Right forelimb (tissue), 1 donor: ENCODE data around the gene SEC16A.
A peak's percentile ranks its signal among the peaks of the same experiment; 100 is the strongest.
"Not testable (repeated sequence)": the region's sequence is repeated elsewhere in the genome, so short reads cannot be mapped to it uniquely, and the experiment has no call there.

Experiments
- DNase-seq: peaks from one replicate; pipeline ENCODE4 v3.0.0-alpha.2; 2018

SEC16A gene

DNA sequence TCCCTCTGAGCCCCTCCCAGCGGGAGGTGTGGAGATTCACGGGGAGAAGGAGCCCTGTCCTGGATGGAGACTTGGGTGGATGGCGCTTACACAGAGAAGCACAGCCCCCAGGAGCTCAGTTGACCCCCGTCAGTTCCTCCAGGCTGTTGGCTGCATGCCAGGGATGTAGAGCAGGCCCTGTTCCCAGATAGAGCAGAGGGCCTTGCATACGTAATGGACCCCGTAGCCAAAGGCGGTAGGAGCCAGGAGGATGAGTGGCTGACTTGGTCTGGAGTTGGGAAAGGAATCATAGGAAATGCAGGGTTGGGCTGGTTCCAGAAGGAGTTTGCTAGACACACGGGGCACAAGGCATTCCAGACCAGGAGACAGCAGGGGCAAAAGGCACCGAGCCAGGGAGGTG, 69.9 kb downstream of the SEC16A start:
- no peak for DNase-seq

DNA sequence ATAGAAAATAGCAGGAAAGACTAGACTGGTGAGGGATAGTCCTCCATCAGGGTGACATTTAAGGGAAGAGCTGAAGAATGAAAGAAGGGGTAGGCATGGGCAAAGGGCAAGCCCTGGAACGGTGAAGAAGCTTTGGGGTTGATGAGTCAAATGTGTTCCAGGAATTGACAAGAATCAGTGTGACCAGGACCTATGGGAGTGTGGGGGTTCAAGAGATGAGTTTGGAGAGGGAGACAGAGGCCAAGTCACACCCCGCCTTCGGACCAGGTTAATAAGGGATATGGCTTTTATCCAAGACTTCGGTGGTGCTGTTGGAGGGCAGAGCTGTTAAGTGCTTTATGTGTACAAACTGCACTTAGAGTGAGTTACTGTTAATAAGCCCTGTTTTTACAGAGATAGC, 71.5 kb downstream of the SEC16A start:
- DNase-seq = no peak

DNA sequence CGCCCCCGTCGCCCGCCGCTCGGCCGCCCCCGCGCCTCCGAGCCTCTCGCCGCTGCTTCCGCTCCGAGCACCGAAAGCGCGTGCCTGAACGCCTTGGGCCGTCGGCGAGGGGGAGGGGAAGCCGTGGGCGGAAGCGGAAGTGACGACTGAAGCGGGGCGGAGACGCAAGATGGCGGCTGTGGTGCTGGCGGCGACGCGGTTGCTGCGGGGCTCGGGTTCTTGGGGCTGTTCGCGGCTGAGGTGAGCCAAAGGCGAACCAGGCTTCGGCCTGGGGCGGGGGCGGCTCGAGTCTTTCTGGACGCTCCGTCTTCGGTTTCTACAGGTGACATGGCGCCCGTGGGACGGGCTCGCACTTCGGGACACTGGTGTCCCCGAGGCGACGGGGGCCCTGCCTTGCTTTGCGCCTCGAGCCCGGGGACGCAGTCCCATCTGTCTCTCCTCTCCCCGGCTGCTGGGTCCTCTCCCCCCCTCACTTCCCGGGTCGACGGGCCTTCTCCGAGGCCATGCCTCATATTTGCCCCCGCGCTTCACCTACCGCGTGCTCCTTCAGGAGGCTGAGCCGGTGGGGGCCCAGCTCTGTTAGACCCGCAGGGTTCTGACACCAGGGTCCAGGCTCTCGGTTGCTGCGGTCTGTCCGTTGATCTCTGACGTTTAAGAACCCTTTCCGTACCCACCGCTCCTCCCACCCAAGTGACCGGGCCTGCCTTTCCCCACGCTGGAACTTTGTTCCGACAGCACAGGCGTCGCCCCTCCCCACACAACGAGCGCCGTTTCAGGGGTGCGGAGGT, 72.1 kb downstream of the SEC16A start, which contains the start of the genes ENTR1 and PMPCA:
Gene ENTR1 (minus strand): TSS at position 115 of the 788 bp plus-strand sequence. CDS start 217 bp downstream, outside the sequence.
Gene PMPCA (plus strand): TSS at position 159 of the 788 bp plus-strand sequence. CDS start 11 bp downstream, at position 170.
- DNase-seq = peak; percentile 96

DNA sequence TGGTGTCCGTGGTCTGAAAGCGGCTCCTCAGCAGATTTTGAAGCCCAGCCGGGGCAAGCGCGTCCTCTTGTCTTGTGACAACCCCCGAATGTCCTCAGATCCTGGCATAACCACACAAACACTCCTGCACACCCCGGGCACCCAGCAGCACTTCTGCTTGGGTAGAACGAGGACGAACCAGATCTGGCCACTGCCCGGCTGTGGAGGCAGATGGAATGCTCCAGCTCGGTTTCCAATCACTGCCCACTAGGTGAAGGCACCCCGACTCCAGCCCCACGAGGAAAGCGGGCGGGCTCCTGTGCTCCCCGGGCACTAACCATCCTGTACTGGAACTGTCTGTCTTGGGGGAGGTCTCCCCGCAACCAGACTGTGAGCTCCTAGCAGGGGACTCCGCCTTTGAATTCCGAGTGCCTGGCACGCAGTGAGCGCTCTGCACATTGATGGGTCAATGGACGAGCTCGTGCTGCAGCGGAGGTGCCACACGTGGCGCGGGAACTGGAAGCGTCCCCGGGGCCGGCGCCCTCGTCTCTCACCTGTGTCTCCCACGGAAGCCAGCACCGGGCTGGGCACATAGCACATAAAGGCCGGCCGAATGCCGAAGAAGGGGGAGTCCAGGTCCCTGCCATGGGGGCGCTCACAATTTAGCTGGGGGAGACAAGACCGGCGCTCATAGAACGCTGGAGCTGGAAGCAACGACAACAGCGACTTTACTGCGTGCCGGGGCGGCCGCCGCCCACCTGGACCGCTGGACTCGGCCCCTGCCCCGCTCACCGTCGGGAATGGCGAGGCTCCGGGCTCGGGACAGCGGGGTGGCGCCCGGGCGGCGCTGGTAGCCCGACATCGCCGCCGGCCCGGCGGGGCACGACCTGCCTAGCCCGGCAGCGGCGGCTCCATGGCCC, 73.0 kb downstream of the SEC16A start:
- DNase-seq = no peak

GRCh38 chr9:136407911-136408310, 74.9 kb downstream of the SEC16A start:
- no peak for DNase-seq

- DNase-seq = not testable (repeated sequence)
Measured at GRCh38 chr9:136407061-136407460, 75.8 kb downstream of the SEC16A start.

GRCh38 chr9:136405904-136406303, 76.9 kb downstream of the SEC16A start:
- not testable (repeated sequence) for DNase-seq

GRCh38 chr9:136405481-136405880, 77.4 kb downstream of the SEC16A start:
- DNase-seq = no peak

GRCh38 chr9:136404801-136405136, 78.1 kb downstream of the SEC16A start:
- no peak for DNase-seq

GRCh38 chr9:136403915-136404800, 78.7 kb downstream of the SEC16A start:
- DNase-seq = no peak

- no peak for DNase-seq
Measured at GRCh38 chr9:136403538-136403914, 79.3 kb downstream of the SEC16A start.

- no peak for DNase-seq
Measured at GRCh38 chr9:136402067-136402466, 80.8 kb downstream of the SEC16A start.

GRCh38 chr9:136401173-136401922, 81.5 kb downstream of the SEC16A start:
- no peak for DNase-seq

DNA sequence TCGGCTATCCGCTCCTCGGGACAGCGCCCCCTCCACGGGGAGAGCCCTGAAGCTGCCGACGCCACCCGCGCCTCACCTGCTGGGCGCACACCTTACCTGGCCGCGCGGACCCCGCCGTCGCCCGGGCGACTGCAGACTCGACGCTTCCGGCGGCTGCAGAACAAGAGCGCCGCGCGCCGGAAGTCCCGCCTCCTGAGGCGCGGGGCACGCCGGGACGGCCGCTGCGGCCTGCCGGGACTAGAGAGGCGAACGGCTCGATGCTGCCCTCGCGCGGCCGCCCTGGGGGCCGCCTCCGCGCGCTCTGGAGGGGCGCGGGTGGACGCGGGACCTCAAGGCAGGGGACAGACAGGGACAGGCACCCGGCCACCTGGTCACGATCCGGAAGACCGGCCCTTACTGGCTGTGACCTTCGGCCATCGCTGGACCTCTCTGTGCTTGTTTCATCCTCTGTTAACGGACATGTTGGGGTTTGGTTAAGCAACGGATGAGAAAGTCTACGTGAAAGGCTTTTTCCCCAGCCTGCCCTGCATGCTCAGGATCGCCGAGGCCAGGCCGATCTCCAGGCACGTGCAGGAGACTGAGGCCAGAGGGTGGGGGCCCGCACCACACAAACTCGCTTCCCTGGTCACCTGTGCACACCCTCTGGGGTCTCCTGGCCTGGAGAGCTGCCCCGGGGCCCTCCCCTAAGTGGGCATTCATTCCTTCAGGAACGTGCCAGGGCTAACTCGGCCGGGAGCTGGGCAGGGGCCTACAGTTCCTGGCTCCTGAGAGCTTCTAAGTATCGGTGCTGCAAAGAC, 82.6 kb downstream of the SEC16A start, which contains the start of gene SNAPC4:
Gene SNAPC4 (minus strand): TSS at position 133 of the 797 bp plus-strand sequence. CDS start 1,742 bp downstream, outside the sequence.
- DNase-seq = peak; percentile 93

DNA sequence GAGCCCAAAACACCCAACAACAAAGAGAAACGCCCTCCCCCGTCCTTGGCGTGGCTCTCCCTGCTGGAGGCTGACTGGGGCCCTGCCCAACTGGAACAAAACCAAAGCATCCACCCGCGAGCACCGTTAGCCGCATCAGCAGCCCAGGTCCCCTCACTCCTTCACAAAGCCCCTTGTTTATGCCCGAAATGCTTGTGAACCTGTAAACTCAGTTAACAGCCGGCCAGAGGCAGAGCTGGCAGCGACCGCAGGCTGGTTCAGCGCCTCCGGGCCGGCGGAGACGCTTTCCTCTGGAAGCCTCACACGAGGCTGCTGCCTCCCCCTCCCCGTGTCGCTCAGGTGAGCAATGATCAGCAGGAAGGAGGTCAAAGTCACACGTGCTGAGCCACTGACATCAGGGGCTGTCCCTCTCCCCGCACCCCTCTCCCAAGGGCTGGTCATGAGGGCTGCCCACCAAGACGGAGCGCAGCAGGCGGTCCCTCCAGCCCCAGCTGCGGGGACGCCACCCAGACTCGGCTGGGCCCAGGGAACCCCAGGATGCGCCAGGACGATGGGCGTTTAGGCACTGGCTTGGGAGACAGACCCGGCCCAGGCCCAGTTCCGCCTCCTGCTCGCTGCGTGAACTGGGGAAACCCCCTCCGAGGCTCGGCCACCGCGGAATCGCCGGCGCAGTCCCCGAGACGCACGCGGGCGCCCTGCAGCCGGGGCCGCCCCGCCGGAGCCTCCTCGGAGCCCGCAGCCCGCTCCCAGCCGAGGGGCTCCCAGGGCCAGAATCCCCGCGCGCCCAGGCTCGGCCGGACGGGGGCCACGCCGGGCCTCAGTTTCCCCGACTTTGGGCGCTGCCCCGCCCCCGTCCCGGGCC, 83.4 kb downstream of the SEC16A start:
- DNase-seq = no peak

DNA sequence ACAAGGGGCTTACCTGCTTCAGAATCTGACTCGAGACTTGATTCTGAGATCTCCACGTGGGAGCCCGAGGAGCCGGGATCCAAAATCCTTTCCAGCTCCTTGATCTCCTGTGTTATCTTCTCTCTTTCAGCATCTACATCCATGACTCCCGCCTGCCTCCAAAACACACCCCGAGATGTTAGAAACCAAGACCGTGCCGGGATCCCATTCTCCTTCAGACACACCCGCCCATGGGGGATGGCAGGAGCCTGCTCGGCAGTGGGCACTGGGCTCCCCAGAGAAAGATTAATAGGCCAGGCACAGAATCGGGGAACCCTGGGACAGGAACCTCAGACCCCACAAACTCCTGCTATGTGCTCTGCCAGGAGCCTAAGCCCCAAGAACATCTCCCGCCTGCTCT, 84.6 kb downstream of the SEC16A start:
- DNase-seq = no peak

DNA sequence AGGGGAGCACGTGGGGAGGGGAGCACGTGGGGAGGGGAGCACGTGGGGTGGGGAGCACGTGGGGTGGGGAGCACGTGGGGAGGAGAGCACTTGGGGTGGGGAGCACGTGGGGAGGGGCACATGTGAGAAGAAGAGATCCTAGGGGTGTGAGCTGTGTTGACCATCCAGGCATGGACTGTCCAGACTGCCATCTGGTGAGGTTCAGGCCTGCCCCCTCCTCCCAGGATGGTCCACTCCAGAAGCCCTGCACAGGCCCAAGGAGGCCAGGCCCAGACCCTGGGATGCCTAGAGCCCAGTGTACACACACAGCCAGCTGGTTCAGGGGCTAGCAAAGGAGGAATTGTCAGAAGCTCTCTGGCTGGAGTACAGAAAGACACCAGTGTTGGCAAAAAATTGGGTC, 85.2 kb downstream of the SEC16A start:
- DNase-seq = no peak

GRCh38 chr9:136396219-136396515, 86.7 kb downstream of the SEC16A start:
- DNase-seq = no peak

DNA sequence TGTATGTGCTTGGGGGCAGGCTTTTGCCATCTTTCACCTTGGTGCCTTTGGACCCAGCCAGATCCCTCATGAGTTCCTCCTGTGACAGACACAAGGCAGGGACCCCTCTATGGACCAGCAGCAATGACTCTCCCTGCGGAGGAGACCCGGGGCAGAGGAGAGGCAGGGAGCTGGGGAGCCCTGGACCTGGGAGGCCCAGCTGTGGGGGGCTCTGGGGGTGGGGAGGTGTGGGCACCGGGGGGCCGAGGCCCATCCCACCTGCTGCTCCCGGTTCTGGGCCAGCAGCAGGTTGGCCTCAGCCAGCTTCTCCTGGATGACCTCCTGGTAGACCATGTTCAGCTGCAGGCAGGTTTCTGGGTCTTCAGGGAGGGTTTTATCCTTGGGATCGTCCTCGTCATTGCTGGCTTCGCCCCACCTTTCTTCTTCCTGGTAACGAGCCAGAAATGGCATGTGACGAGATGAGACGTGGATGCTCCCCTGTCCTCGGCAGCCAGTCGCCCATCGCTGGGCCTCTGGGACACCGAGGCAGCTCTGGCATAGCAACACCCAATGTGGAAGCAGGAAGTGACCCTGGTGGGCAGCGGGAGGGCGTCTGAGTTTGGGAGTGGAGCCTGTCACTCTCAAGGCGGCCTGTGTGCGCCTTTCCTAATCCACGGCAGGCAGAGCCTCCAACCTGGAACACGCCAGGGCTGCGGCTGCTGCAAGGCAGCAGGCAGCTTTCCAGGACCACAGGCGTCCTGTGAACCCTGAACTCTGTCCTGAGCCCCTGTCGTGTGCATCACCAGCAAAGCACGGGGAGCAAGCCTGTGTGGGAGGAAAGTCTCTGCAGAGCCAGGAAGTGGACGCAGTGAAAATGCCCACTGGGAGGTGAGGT, 87.3 kb downstream of the SEC16A start:
- no peak for DNase-seq
